K562 (cell line): ENCODE results near the gene SEMA3A. TPM values are rescaled to one million over a fixed set of nuclear protein-coding genes. Genes with fewer than 3 reads are reported as not detected.
A peak's percentile ranks its signal among the peaks of the same experiment; 100 is the strongest.

Experiments used
- C11orf30 ChIP-seq: fragments of 450-650 bp; IDR thresholded peaks from 2 replicates; pipeline ENCODE4 v1.6.1; 2016; ENCODE audit warnings: low read depth, mild to moderate bottlenecking
- CBFA2T3 ChIP-seq: fragments of 450-650 bp; IDR thresholded peaks from 2 replicates; pipeline ENCODE4 v1.6.1; 2017
- CBX3 ChIP-seq, 2 experiments: IDR thresholded peaks; 1 replicate in 1 of 2; 2 replicates in 1 of 2; pipeline ENCODE4 v1.6.1; 2012; ENCODE audit warnings: inconsistent platforms in 2 of 2, low read length in 2 of 2, borderline replicate concordance in 1 of 2, control low read depth in 1 of 2
- CREBBP ChIP-seq: IDR thresholded peaks from one replicate; pipeline ENCODE4 v1.6.1; 2012; ENCODE audit warnings: low read depth, mild to moderate bottlenecking, control low read depth, inconsistent platforms, low read length
- ETV1 ChIP-seq: fragments of 450-650 bp; conservative IDR thresholded peaks from 2 replicates; pipeline ENCODE4 v1.6.1; 2016; ENCODE audit warnings: missing genetic modification characterization, control low read depth, low read depth, missing compliant biosample characterization
- HMG20A ChIP-seq: fragments of 450-650 bp; formaldehyde crosslinking; conservative IDR thresholded peaks from 2 replicates; pipeline ENCODE4 v1.4.0; 2020; ENCODE audit warnings: mild to moderate bottlenecking, mixed read lengths
- HNRNPH1 ChIP-seq: fragments of 200-400 bp; formaldehyde crosslinking; optimal IDR thresholded peaks from 2 replicates; pipeline ENCODE3; 2017; ENCODE audit warnings: low read depth, mild to moderate bottlenecking, low read length, moderate library complexity
- MAFF ChIP-seq: IDR thresholded peaks from 2 replicates; pipeline ENCODE4 v1.6.1; 2012; ENCODE audit warnings: low read length, improper control_type of control experiment
- MAFG ChIP-seq: fragments of 450-650 bp; conservative IDR thresholded peaks from 2 replicates; pipeline ENCODE4 v1.6.1; 2016; ENCODE audit warnings: missing genetic modification characterization, missing compliant biosample characterization
- NR2C1 ChIP-seq, 2 experiments: fragments of 450-650 bp; IDR thresholded peaks; 2 replicates each; pipeline ENCODE4 v1.6.1; 2017; ENCODE audit warnings: mild to moderate bottlenecking in 2 of 2, antibody characterized with exemption in 1 of 2, inconsistent platforms in 1 of 2, missing compliant biosample characterization in 1 of 2, missing genetic modification characterization in 1 of 2
- RCOR1 ChIP-seq, 2 experiments: IDR thresholded peaks; 2 replicates each; pipeline ENCODE4 v1.6.1; 2012; ENCODE audit warnings: low read depth in 2 of 2, low read length in 2 of 2, borderline replicate concordance in 1 of 2, improper control_type of control experiment in 1 of 2
- SETDB1 ChIP-seq: IDR thresholded peaks from one replicate; pipeline ENCODE4 v1.6.1; 2012; ENCODE audit warnings: low read length, control low read depth, inconsistent platforms
- TGIF2 ChIP-seq: sonication (generic); formaldehyde crosslinking; IDR thresholded peaks from 2 replicates; pipeline ENCODE4 v1.8.1; 2022; ENCODE audit warnings: mild to moderate bottlenecking, missing genetic modification reagents, moderate library complexity
- polyA plus RNA-seq, 8 experiments: library from polyadenylated mRNA; depleted of rRNA in 4 of 8; stranded (reverse) in 5 of 8; unstranded in 3 of 8; fragments of >200 nt; fragmentation: Nextera tagmentation in 2 of 8; fragmentation: Illumina TruSeq in 1 of 8; extraction: Ambion mirVana in 2 of 8; extraction: Trizol in 1 of 8; gene quantifications; 2 replicates each; pipeline versions ENCODE4 v1.2.1 to v1.2.3, GENCODE V29; 2011 to 2014; ENCODE audit warnings: inconsistent platforms in 1 of 8, missing spikeins in 1 of 8
- total RNA-seq, 7 experiments: library from RNA; depleted of rRNA in 6 of 7; stranded (reverse); fragments of >200 nt in 6 of 7; fragmentation: Illumina TruSeq in 2 of 7; extraction: Trizol in 2 of 7; gene quantifications; 2 replicates each; pipeline versions ENCODE4 v1.2.1 to v1.2.3, GENCODE V29; 2011 to 2021; ENCODE audit warnings: low replicate concordance in 1 of 7
- TF ChIP-seq, protein P1 (sequence below): IDR thresholded peaks from 3 replicates; pipeline ENCODE4 v1.6.1; 2011; ENCODE audit warnings: borderline replicate concordance, mild to moderate bottlenecking, moderate library complexity; ENCODE audit not compliant: insufficient read length; ENCODE audit errors: extremely low read depth
- TF ChIP-seq, protein P2 (sequence below): fragments of 250-450 bp; sonication (Bioruptor Pico); IDR thresholded peaks from 2 replicates; pipeline ENCODE4 v1.9.0; 2021; ENCODE audit warnings: mild to moderate bottlenecking, inconsistent platforms
- TF ChIP-seq, protein P3 (sequence below): sonication (generic); formaldehyde crosslinking; IDR thresholded peaks from 2 replicates; pipeline ENCODE4 v1.8.0; 2022; ENCODE audit warnings: missing genetic modification reagents, mild to moderate bottlenecking, moderate library complexity, borderline replicate concordance
- TF ChIP-seq, protein P4 (sequence below): conservative IDR thresholded peaks from 2 replicates; pipeline ENCODE4 v1.6.1; 2011; ENCODE audit warnings: low read depth, mild to moderate bottlenecking, low read length; ENCODE audit not compliant: control insufficient read depth

Gene SEMA3A
- total and polyA plus RNA-seq, 9 of the 15 experiments (the other 6 are each of a cell fraction or from before 2014, with no cell fraction given), result 0.36 to 3.0 (median 1.1) TPM

DNA sequence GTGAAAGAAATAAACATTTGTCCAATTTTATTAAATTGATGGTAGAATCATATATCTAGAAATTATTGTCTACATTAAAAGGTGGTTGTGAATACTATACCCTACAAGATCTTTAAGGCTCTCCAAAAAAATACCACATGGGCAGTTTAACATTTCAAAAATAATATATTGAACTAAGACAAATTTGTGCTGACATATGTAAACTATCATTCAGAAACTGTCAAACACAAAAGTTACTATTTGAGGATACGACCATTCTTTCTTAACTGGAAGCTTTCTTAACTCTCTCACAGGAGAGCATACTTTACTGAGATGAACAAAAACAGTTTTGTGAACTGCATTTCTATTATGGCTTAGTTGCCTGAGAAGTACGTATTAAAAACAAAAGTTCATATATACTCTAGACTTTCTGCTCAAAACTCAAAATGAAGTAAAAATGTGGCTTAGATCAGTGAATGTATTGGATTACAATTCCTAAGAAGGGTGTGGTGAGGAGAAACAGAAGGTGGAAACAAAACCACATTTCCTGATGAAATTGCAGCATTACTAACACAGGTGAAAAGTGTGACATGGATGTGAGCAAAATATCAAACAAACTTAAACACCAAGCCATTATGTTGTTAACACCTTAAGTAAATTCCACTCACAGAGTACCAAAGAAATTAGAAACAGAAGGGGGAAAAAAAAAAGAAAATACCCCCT, 138.5 kb downstream of the SEMA3A start (continued):
- TF ChIP-seq CREBBP (no peak), HNRNPH1 (no peak), CBFA2T3 (no peak), C11orf30 (peak; percentile 23; the same call in 1 of the 2 replicates), CBX3 (IDR thresholded peaks at IDR 0.05; ENCODE audit: borderline replicate concordance in 1 of 2, low read length in 2 of 2) (no peak), RCOR1 (IDR thresholded peaks at IDR 0.05; ENCODE audit: borderline replicate concordance in 1 of 2, low read depth in 2 of 2, low read length in 2 of 2) (no peak), HMG20A (no peak), TGIF2 (CRISPR knock-in tag) (no peak), MAFF (0 out of 2 replicates have a peak, but pooled peaks have one; percentile 4), SETDB1 (no peak), MAFG (tag) (0 out of 2 replicates have a peak, but pooled peaks have one; percentile 29), ETV1 (tag) (no peak), NR2C1 (IDR thresholded peaks at IDR 0.05) (no peak), NR2C1 (tag; IDR thresholded peaks at IDR 0.05) (no peak)
- TF ChIP-seq, protein P1, sequence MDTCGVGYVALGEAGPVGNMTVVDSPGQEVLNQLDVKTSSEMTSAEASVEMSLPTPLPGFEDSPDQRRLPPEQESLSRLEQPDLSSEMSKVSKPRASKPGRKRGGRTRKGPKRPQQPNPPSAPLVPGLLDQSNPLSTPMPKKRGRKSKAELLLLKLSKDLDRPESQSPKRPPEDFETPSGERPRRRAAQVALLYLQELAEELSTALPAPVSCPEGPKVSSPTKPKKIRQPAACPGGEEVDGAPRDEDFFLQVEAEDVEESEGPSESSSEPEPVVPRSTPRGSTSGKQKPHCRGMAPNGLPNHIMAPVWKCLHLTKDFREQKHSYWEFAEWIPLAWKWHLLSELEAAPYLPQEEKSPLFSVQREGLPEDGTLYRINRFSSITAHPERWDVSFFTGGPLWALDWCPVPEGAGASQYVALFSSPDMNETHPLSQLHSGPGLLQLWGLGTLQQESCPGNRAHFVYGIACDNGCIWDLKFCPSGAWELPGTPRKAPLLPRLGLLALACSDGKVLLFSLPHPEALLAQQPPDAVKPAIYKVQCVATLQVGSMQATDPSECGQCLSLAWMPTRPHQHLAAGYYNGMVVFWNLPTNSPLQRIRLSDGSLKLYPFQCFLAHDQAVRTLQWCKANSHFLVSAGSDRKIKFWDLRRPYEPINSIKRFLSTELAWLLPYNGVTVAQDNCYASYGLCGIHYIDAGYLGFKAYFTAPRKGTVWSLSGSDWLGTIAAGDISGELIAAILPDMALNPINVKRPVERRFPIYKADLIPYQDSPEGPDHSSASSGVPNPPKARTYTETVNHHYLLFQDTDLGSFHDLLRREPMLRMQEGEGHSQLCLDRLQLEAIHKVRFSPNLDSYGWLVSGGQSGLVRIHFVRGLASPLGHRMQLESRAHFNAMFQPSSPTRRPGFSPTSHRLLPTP, result no peak
- TF ChIP-seq, protein P2, sequence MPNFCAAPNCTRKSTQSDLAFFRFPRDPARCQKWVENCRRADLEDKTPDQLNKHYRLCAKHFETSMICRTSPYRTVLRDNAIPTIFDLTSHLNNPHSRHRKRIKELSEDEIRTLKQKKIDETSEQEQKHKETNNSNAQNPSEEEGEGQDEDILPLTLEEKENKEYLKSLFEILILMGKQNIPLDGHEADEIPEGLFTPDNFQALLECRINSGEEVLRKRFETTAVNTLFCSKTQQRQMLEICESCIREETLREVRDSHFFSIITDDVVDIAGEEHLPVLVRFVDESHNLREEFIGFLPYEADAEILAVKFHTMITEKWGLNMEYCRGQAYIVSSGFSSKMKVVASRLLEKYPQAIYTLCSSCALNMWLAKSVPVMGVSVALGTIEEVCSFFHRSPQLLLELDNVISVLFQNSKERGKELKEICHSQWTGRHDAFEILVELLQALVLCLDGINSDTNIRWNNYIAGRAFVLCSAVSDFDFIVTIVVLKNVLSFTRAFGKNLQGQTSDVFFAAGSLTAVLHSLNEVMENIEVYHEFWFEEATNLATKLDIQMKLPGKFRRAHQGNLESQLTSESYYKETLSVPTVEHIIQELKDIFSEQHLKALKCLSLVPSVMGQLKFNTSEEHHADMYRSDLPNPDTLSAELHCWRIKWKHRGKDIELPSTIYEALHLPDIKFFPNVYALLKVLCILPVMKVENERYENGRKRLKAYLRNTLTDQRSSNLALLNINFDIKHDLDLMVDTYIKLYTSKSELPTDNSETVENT (CRISPR knock-in tag), result no peak
- TF ChIP-seq, protein P3, sequence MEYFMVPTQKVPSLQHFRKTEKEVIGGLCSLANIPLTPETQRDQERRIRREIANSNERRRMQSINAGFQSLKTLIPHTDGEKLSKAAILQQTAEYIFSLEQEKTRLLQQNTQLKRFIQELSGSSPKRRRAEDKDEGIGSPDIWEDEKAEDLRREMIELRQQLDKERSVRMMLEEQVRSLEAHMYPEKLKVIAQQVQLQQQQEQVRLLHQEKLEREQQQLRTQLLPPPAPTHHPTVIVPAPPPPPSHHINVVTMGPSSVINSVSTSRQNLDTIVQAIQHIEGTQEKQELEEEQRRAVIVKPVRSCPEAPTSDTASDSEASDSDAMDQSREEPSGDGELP (CRISPR knock-in tag), result no peak
- TF ChIP-seq, protein P4, sequence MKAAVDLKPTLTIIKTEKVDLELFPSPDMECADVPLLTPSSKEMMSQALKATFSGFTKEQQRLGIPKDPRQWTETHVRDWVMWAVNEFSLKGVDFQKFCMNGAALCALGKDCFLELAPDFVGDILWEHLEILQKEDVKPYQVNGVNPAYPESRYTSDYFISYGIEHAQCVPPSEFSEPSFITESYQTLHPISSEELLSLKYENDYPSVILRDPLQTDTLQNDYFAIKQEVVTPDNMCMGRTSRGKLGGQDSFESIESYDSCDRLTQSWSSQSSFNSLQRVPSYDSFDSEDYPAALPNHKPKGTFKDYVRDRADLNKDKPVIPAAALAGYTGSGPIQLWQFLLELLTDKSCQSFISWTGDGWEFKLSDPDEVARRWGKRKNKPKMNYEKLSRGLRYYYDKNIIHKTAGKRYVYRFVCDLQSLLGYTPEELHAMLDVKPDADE, result no peak
- TF ChIP-seq, all 486 proteins: peak for 5
